Measurements from ENCODE around the gene MEIS3.

Gene MEIS3

DNA sequence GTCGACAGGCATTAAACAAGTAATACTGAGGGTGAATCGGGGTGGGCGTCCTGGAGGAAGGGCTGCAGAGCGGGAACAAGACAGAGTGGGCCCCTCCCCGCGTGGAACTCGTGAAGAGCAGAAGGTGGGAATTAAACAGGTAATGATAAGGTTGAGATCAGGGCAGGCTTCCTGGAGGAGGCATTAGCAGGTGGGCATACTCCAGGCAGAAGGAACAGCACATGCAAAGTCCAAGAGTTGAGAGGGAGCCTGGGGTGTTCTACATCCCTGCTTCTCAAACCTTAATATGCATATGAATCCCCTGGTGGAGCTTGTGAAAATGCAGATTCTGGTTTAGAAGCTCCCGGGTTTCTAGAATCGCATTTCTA is 29.0 kb upstream of the MEIS3 start:
- Histone ChIP-seq H3K27ac (ENCODE audit: low read length) (no peak overlapping the region), H3K79me2 (ENCODE audit: low read length) (no peaks in the 10 kb centered on the region), H3K4me1 (ENCODE audit: low read length) (no peaks in the 10 kb centered on the region), H3K9me3 (replicated peaks; ENCODE audit: insufficient read depth, low read length) (no peaks in the 10 kb centered on the region), H3K9me2 (replicated peaks; ENCODE audit: insufficient read depth, low read length) (no peaks in the 10 kb centered on the region), H3K4me3 (ENCODE audit: low read length) (no peak overlapping the region), H3K36me3 (replicated peaks; ENCODE audit: insufficient read depth, low read length) (no peaks in the 10 kb centered on the region), H3K9ac (ENCODE audit: low read length) (no peak overlapping the region), H3K4me2 (ENCODE audit: low read depth, low read length) (no peak overlapping the region), H3K27me3 (replicated peaks; ENCODE audit: insufficient read depth, low read length) (peaks cover 81% of the 10 kb centered on the region), H3F3A (ENCODE audit: insufficient read depth, low read length) (no peaks in the 10 kb centered on the region), H4K20me1 (ENCODE audit: insufficient read depth, low read length) (no peaks in the 10 kb centered on the region), H2AFZ (ENCODE audit: low read length) (no peak overlapping the region)
- no peak for DNase-seq
- TF ChIP-seq EZH2 (optimal IDR thresholded peaks at IDR 0.05; ENCODE audit: low read depth, low read length), result no peak
- TF ChIP-seq, protein P1, sequence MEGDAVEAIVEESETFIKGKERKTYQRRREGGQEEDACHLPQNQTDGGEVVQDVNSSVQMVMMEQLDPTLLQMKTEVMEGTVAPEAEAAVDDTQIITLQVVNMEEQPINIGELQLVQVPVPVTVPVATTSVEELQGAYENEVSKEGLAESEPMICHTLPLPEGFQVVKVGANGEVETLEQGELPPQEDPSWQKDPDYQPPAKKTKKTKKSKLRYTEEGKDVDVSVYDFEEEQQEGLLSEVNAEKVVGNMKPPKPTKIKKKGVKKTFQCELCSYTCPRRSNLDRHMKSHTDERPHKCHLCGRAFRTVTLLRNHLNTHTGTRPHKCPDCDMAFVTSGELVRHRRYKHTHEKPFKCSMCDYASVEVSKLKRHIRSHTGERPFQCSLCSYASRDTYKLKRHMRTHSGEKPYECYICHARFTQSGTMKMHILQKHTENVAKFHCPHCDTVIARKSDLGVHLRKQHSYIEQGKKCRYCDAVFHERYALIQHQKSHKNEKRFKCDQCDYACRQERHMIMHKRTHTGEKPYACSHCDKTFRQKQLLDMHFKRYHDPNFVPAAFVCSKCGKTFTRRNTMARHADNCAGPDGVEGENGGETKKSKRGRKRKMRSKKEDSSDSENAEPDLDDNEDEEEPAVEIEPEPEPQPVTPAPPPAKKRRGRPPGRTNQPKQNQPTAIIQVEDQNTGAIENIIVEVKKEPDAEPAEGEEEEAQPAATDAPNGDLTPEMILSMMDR (IDR thresholded peaks at IDR 0.05; ENCODE audit: low read length), result no peak
- TF ChIP-seq EZH2phosphoT487 (IDR thresholded peaks at IDR 0.05; ENCODE audit: low read length), result no peak

DNA sequence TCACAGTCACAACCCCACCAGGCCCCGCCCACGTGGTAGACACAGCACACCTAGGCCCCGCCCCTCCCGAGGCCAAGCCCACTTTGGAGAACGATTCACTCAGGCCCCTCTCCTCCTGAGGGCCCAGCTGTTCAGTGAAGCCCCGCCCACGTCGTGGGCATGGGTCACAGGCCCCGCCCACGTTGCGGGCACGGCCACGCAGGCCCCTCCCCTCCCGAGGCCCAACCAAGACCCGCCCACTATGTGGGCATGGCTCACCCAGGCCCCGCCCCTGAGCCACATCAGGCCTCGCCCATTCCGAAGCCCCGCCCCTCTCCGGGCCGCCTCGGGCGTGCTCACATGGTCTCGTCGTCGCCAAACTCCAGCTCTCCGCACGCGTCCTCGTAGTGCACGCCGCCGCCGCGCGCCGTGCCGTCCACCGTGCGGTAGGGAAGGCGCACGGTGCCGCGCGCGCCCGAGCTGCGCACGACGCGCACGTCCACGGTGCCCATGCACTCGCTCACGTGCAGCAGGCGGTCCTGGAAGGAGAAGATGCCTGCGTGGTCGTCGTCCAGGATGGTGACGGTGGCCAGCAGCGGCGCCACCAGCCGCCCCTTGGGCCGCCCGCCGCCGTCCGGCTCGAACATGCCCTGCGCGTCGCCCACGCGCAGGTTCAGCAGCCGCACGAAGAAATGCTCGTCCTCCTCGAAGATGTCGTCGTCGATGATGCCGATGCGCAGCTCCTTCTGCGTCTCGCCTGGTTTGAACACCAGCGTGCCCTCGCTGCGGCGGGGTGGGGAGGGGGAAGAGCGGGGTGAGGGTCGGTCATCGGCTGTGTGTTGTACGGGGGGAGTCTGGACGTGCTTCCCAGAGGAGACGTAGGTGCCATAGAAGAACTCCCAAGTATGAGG is 28.4 kb upstream of the MEIS3 start:
- TF ChIP-seq EZH2phosphoT487 (IDR thresholded peaks at IDR 0.05; ENCODE audit: low read length), result no peak
- TF ChIP-seq, protein P1 (IDR thresholded peaks at IDR 0.05; ENCODE audit: low read length), result no peak
- no peak for TF ChIP-seq EZH2 (optimal IDR thresholded peaks at IDR 0.05; ENCODE audit: low read depth, low read length)
- H3K27ac ChIP-seq (ENCODE audit: low read length), result no peak overlapping the region
- peaks cover 81% of the 10 kb centered on the region for H3K27me3 ChIP-seq (replicated peaks; ENCODE audit: insufficient read depth, low read length)
- no peaks in the 10 kb centered on the region for H3K9me3 ChIP-seq (replicated peaks; ENCODE audit: insufficient read depth, low read length)
- H2AFZ ChIP-seq (ENCODE audit: low read length), result no peak overlapping the region
- H3K4me2 ChIP-seq (ENCODE audit: low read depth, low read length), result no peak overlapping the region
- no peak overlapping the region for H3K4me3 ChIP-seq (ENCODE audit: low read length)
- H3K9ac ChIP-seq (ENCODE audit: low read length), result no peak overlapping the region
- no peaks in the 10 kb centered on the region for H3K9me2 ChIP-seq (replicated peaks; ENCODE audit: insufficient read depth, low read length)
- H3K4me1 ChIP-seq (ENCODE audit: low read length), result no peaks in the 10 kb centered on the region
- no peaks in the 10 kb centered on the region for H4K20me1 ChIP-seq (ENCODE audit: insufficient read depth, low read length)
- H3K79me2 ChIP-seq (ENCODE audit: low read length), result no peaks in the 10 kb centered on the region
- H3F3A ChIP-seq (ENCODE audit: insufficient read depth, low read length), result no peaks in the 10 kb centered on the region
- no peaks in the 10 kb centered on the region for H3K36me3 ChIP-seq (replicated peaks; ENCODE audit: insufficient read depth, low read length)
- DNase-seq, result no peak

DNA sequence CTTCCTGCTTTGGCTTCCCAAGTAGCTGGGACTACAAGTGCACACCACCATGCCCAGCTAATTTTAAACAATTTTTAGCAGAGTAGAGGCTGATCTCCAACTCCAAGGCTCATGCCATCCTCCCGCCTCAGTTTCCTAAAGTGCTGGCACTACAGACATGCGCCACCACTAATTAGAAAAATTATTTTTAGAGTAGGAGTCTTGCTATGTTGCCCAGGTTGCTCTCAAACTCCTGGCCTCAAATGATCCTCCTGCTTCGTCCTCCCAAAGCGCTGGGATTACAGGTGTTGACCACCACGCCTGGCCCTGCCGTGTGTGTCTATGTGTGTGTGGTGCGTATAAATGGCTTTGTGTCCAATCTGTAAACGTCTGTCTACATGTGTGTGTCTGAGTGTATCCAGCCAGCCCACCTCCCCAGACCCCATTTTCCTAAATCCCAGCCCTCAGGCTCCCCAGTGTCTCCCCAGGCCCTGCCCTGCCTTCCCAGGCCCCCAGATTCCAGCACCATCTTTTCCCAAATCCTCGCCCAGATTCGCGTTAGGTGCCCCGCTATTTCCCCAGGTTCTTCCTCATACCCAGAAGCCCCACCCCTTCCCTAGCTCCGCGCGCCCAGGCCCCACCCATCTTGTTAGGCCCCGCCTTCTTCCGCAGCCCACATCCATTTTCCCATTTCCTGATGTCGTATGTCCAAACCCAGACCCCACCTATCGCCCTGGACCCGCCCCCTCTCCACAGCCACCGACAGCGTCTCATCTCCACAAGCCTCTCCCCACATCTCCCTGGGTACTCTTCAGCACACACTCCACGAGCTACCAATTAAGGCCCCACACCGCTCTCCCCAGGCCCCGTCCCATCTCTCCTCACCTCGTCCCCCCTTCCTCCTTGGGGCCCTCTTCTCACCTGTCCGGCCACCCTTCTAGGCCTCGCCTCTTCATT is 27.5 kb upstream of the MEIS3 start:
- Histone ChIP-seq H3K79me2 (ENCODE audit: low read length) (no peaks in the 10 kb centered on the region), H3K27ac (ENCODE audit: low read length) (no peak overlapping the region), H3K4me1 (ENCODE audit: low read length) (no peaks in the 10 kb centered on the region), H2AFZ (ENCODE audit: low read length) (no peak overlapping the region), H3K4me2 (ENCODE audit: low read depth, low read length) (no peak overlapping the region), H3K27me3 (replicated peaks; ENCODE audit: insufficient read depth, low read length) (peaks cover 83% of the 10 kb centered on the region), H3K9me2 (replicated peaks; ENCODE audit: insufficient read depth, low read length) (no peaks in the 10 kb centered on the region), H3K36me3 (replicated peaks; ENCODE audit: insufficient read depth, low read length) (no peaks in the 10 kb centered on the region), H3F3A (ENCODE audit: insufficient read depth, low read length) (no peaks in the 10 kb centered on the region), H3K4me3 (ENCODE audit: low read length) (no peak overlapping the region), H3K9ac (ENCODE audit: low read length) (no peak overlapping the region), H4K20me1 (ENCODE audit: insufficient read depth, low read length) (no peaks in the 10 kb centered on the region), H3K9me3 (replicated peaks; ENCODE audit: insufficient read depth, low read length) (no peaks in the 10 kb centered on the region)
- no peak for DNase-seq
- TF ChIP-seq EZH2 (optimal IDR thresholded peaks at IDR 0.05; ENCODE audit: low read depth, low read length) (no peak), EZH2phosphoT487 (IDR thresholded peaks at IDR 0.05; ENCODE audit: low read length) (no peak)
- TF ChIP-seq, protein P1 (IDR thresholded peaks at IDR 0.05; ENCODE audit: low read length), result no peak
